KMS-11 (cell line): ENCODE measurements around the gene WDPCP.
A peak's percentile ranks its signal among the peaks of the same experiment; 100 is the strongest.

Experiments
- H2AFZ ChIP-seq: fragments of 200-600 bp; sonication (generic); 2 replicates; pipeline ENCODE4 v1.6.1; 2016; ENCODE audit warnings: antibody characterized with exemption, mixed run types, low read depth
- H3K27ac ChIP-seq: fragments of 200-600 bp; sonication (generic); 2 replicates; pipeline ENCODE4 v1.6.1; 2016; ENCODE audit warnings: mild to moderate bottlenecking, mixed run types
- H3K27me3 ChIP-seq: fragments of 200-600 bp; sonication (generic); 2 replicates; pipeline ENCODE4 v1.6.1; 2017; ENCODE audit warnings: mild to moderate bottlenecking, low read depth, mixed run types, moderate library complexity; ENCODE audit not compliant: insufficient read depth
- H3K36me3 ChIP-seq: fragments of 200-600 bp; sonication (generic); 2 replicates; pipeline ENCODE4 v1.6.1; 2017; ENCODE audit warnings: mild to moderate bottlenecking, mixed run types; ENCODE audit not compliant: insufficient read depth
- H3K4me1 ChIP-seq: fragments of 200-600 bp; sonication (generic); 2 replicates; pipeline ENCODE4 v1.6.1; 2016; ENCODE audit warnings: mild to moderate bottlenecking, low read depth, mixed run types; ENCODE audit not compliant: poor library complexity, severe bottlenecking
- H3K4me2 ChIP-seq: fragments of 200-600 bp; sonication (generic); 2 replicates; pipeline ENCODE4 v1.7.0; 2016; ENCODE audit warnings: mild to moderate bottlenecking, mixed run types
- H3K4me3 ChIP-seq: fragments of 200-600 bp; sonication (generic); IDR thresholded peaks from 2 replicates; pipeline ENCODE4 v1.6.1; 2017; ENCODE audit warnings: low read depth, low read length, mixed read lengths; ENCODE audit not compliant: insufficient read depth
- H3K79me2 ChIP-seq: fragments of 200-600 bp; sonication (generic); 2 replicates; pipeline ENCODE4 v1.6.1; 2016; ENCODE audit warnings: low read depth, mixed run types; ENCODE audit not compliant: insufficient read depth
- H3K9ac ChIP-seq: fragments of 200-600 bp; sonication (generic); 2 replicates; pipeline ENCODE4 v1.6.1; 2016; ENCODE audit warnings: mild to moderate bottlenecking, mixed run types
- H4K20me1 ChIP-seq: fragments of 200-600 bp; sonication (generic); 2 replicates; pipeline ENCODE4 v1.6.1; 2016; ENCODE audit warnings: mild to moderate bottlenecking, mixed run types; ENCODE audit not compliant: insufficient read depth
- TF ChIP-seq, protein P1 (sequence below): fragments of 200-600 bp; sonication (generic); conservative IDR thresholded peaks from 2 replicates; pipeline ENCODE4 v1.6.1; 2017; ENCODE audit warnings: low read depth, mild to moderate bottlenecking, antibody characterized with exemption, low read length, moderate library complexity, mixed read lengths

Gene WDPCP

DNA sequence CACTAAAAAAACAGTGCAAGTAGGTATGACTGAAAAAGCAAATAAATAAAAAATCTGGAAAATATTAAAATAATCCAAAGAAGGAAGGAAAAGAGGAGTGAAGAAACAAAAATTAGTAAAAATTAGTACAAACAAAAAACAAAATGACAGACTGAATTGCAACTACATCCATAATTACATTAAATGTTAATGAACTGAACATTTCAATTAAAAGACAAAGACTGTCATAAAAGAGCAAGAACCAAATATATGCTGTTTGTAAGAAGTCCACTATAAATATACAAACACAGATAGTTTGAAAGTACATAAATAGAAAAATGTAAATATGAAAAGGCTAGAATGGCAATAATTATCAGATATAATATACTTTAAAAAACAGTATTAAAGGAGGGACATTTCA lies 267.6 kb downstream of the WDPCP start:
- no peaks in the 10 kb centered on the region for H3K79me2 ChIP-seq
- no peaks in the 10 kb centered on the region for H3K4me1 ChIP-seq
- H4K20me1 ChIP-seq = no peaks in the 10 kb centered on the region
- TF ChIP-seq, protein P1, sequence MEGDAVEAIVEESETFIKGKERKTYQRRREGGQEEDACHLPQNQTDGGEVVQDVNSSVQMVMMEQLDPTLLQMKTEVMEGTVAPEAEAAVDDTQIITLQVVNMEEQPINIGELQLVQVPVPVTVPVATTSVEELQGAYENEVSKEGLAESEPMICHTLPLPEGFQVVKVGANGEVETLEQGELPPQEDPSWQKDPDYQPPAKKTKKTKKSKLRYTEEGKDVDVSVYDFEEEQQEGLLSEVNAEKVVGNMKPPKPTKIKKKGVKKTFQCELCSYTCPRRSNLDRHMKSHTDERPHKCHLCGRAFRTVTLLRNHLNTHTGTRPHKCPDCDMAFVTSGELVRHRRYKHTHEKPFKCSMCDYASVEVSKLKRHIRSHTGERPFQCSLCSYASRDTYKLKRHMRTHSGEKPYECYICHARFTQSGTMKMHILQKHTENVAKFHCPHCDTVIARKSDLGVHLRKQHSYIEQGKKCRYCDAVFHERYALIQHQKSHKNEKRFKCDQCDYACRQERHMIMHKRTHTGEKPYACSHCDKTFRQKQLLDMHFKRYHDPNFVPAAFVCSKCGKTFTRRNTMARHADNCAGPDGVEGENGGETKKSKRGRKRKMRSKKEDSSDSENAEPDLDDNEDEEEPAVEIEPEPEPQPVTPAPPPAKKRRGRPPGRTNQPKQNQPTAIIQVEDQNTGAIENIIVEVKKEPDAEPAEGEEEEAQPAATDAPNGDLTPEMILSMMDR = no peak
- no peak overlapping the region for H3K9ac ChIP-seq
- no peaks in the 10 kb centered on the region for H3K36me3 ChIP-seq
- H3K4me3 ChIP-seq = no peak overlapping the region
- H3K27me3 ChIP-seq = no peaks in the 10 kb centered on the region
- no peak overlapping the region for H3K27ac ChIP-seq
- H3K4me2 ChIP-seq = no peak overlapping the region
- no peak overlapping the region for H2AFZ ChIP-seq

DNA sequence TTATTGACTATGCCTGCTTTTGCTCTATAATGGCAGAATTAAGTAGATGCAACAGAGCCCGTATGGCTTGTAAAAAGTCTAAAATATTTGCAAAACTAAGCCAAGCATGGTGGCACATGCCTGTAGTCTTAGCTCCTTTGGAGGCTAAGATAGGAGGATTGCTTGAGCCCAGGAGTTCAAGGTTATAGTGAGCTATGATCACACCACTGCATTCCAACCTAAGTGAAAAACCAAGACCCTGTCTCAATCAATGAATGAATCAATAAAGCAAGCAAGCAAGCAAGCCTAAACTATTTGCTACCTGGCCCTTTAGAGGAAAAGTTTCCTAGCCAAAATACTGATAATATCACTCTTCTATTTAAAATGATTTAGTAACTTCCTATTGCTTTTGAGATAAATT lies 277.7 kb downstream of the WDPCP start:
- Histone ChIP-seq H3K36me3 (no peaks in the 10 kb centered on the region), H3K9ac (no peak overlapping the region), H3K27ac (no peak overlapping the region), H3K4me2 (no peak overlapping the region), H3K79me2 (no peaks in the 10 kb centered on the region), H3K4me3 (no peak overlapping the region), H4K20me1 (no peaks in the 10 kb centered on the region), H3K27me3 (no peaks in the 10 kb centered on the region), H3K4me1 (no peaks in the 10 kb centered on the region), H2AFZ (no peak overlapping the region)
- TF ChIP-seq, protein P1 = no peak

DNA sequence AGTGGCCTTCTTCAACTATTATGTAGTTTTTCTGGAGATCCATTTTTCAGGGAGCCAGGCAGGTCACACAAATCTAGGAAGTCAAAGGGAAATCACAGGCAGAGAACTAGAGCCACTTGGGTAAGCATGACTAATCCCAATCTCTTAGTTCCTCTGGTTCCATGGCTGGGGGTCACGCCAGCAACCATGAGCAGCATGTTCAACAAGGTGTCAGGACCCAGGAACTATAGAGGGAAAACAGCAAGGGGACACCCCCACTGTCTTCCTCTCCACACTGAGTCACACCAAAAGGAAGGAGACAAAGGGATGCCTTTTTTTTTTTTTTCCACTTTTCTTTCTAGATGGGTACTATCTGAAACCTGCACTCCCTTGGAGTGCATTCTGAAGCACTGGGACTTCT lies 286.8 kb downstream of the WDPCP start:
- no peak overlapping the region for H3K9ac ChIP-seq
- H3K27ac ChIP-seq = no peak overlapping the region
- no peaks in the 10 kb centered on the region for H3K27me3 ChIP-seq
- no peaks in the 10 kb centered on the region for H3K4me1 ChIP-seq
- no peaks in the 10 kb centered on the region for H4K20me1 ChIP-seq
- no peaks in the 10 kb centered on the region for H3K79me2 ChIP-seq
- H2AFZ ChIP-seq = no peak overlapping the region
- TF ChIP-seq, protein P1 = no peak
- H3K4me3 ChIP-seq = no peak overlapping the region
- H3K36me3 ChIP-seq = no peaks in the 10 kb centered on the region
- H3K4me2 ChIP-seq = no peak overlapping the region

DNA sequence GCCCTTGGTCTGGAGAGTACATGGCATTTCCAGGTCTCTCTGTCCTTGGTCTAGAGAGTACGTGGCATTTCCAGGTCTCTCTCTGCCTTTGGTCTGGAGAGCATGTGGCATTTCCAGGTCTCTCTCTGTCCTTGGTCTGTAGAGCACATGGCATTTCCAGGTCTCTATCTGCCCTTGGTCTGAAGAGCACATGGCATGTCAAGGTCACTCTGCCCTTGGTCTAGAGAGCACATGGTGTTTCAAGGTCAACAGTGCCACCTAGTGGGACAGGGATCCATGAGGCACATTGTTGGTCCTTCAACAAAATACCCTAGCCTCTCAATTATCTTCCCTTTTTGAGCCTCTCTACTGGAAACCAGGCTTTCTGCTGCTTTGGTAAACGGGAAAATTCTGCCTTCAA lies 287.4 kb downstream of the WDPCP start:
- Histone ChIP-seq H3K4me3 (no peak overlapping the region), H3K27me3 (no peaks in the 10 kb centered on the region), H4K20me1 (no peaks in the 10 kb centered on the region), H3K4me1 (no peaks in the 10 kb centered on the region), H3K79me2 (no peaks in the 10 kb centered on the region), H2AFZ (peak overlapping the region; percentile 52; the same call in 1 of the 2 replicates), H3K36me3 (no peaks in the 10 kb centered on the region), H3K27ac (peak overlapping the region; percentile 33; the same call in 1 of the 2 replicates), H3K4me2 (no peak overlapping the region), H3K9ac (peak overlapping the region; percentile 43; the same call in 1 of the 2 replicates)
- TF ChIP-seq, protein P1 = peak; percentile 71
